Cerebellar nuclear complex (tissue), 1 donor: ENCODE results near the gene VPS13D.

Source experiments
- DNase-seq, 2 experiments: peaks; one replicate each; lab custom pipeline; 2025; lab: John Stamatoyannopoulos, UW

The VPS13D gene

GRCh38 chr1:12433323-12434053, 203.7 kb downstream of the VPS13D start:
- no peak for DNase-seq

- no peak for DNase-seq
Observed at GRCh38 chr1:12434174-12434573, 204.3 kb downstream of the VPS13D start.

- no peak for DNase-seq
Observed at GRCh38 chr1:12434686-12435085, 204.9 kb downstream of the VPS13D start.

GRCh38 chr1:12435639-12436344, 206.0 kb downstream of the VPS13D start:
- DNase-seq, result no peak

DNA sequence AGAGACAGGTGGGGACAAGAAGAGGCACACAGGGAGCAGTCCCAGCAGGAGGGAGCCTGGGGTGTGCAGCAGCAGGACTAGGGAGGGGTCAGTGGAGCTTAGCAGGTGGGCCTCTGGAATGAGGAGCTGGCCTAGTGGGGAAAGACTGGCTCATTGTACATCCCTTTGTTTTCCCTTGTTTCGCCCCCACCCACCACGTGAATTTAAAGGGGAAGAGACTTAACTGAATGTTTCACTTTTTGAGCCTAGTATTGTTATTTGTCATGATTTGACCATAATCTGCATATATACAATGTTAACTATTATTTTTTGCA, 206.5 kb downstream of the VPS13D start:
- no peak for DNase-seq

GRCh38 chr1:12436817-12437599, 207.2 kb downstream of the VPS13D start:
- no peak for DNase-seq

- DNase-seq, result no peak
Observed at GRCh38 chr1:12437629-12438028, 207.8 kb downstream of the VPS13D start.

- DNase-seq, result no peak
Observed at GRCh38 chr1:12438349-12438924, 208.6 kb downstream of the VPS13D start.

DNA sequence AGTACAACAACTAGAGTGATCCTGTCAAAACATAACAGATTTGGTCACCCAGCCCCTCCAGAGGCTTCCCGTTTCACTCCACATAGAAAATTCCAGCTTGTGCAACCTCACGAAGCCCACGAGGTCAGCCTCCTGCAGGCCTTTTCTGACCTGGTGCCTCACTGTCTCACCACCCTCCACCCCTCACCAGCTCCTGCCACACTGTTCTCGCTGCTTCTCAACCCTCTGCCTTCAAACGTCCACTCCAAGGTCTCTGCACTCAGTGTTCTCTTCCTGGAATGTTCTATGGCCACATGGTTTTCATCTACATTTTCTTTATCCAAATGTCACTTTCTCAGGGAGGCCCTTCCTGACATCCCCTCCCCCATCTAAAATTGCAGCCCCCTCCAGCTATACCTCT, 209.2 kb downstream of the VPS13D start:
- DNase-seq, result no peak

DNA sequence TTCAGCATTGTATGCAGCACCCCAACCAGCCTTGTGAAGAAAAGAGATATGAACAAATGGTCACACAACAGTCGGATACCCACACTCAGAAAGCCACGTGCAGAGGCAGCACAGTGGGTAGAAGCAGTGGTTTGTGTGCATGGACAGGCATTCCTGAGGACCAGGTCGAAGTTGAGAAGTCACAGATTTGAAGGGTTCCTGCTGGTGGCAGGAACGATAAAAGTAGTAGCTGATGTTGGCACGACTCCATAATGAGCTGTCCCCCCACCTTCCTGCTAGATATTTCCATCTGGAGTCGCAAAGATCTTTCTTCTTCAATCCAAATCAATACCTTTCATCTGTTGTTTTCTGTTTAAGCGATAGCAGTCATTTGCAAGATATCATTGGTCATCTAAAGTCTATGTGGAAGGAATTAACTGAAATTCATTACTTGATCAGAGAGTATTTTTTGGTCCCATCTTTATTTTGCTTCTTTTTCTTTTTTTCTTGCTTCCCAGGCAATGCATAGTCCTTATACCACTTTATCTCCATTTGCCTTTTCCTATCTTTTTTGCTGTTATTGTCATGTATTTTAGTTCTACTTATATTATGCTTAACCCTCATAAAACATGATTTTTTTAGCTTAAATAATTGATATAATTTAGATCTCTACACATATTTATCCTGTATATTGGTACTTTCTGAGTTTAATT, 211.7 kb downstream of the VPS13D start:
- DNase-seq, result no peak

DNA sequence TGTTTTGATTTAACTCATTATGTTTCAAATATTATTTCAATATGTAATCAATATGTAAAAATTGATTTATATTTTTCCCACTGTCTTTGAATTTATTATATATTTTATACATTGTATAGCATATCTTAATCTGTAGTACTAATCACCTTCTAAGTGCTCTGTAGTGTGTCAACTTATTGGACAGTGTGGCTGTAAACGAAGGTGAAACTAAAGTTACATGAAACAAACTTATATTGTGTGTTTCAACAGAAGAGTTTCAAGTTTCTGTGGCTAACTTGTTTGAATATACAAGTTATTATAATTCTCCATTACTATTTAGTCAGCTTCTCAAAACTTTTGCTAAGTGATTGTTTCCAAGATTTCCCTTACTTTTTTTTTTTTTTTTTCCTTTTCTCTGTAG, 212.4 kb downstream of the VPS13D start:
- DNase-seq, result no peak

GRCh38 chr1:12443151-12443550, 213.3 kb downstream of the VPS13D start:
- DNase-seq, result no peak

DNA sequence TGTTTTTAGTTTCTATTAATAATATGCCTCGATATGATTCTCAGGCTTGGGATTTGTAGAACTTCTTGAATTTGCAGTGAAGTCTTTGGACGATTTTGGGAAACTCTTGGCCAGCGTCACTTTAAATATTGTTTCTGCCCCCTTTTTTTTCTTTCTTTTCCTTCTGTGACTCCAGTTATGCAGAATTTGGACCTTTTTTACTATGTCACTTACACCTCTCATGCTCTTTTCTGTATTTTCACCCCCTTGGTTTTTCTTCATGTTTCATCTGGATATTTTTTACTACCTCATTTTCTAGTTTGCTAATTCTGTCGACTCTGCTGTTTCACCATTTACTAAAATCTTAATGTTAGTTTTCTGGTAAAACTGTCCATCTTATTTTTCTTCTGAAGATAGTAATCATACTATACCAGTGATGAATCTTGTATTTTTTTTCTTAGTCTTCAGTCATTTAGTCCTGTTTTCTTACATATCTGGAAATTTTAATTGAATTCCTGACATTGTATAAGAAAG, 214.6 kb downstream of the VPS13D start:
- DNase-seq, result no peak

DNA sequence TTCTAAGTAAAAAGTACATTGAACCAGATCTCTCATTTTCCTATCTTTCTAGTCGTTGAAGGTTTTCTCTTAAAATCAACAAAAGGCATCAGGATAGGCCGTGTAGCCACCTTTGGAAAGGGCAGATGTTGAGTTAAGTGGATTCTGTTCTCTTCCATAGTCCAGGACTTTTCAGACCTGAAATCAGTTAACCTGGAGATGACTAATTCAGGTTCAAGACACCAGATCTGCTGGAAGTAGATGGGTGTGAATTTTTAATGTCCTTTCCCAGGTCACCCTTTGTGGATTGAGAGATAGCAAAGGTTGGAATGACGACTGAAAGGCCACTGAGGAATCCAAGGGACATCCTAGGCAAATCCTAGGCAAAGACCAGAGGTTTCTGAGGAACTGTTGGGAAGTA, 215.4 kb downstream of the VPS13D start:
- no peak for DNase-seq

- DNase-seq, result no peak
Observed at GRCh38 chr1:12446593-12446992, 216.8 kb downstream of the VPS13D start.

DNA sequence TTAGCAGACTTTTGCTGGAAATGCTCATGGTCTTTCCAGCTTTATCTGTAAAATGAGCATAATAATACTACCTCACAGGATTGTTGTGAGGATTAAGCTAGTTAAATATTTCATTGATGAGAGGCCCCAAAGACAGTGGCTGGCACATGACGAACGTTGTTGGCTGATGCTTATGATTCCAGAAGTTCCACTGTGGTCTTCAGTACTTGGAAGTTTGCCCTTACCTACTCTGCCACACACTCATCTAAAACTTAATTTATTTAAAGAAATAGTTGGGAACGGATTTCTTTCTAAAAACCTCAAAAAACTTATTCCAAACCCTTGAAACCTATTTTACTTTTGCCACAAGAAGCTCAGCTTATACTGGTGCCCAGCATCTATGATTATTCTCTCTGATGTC, 217.5 kb downstream of the VPS13D start:
- DNase-seq, result no peak

DNA sequence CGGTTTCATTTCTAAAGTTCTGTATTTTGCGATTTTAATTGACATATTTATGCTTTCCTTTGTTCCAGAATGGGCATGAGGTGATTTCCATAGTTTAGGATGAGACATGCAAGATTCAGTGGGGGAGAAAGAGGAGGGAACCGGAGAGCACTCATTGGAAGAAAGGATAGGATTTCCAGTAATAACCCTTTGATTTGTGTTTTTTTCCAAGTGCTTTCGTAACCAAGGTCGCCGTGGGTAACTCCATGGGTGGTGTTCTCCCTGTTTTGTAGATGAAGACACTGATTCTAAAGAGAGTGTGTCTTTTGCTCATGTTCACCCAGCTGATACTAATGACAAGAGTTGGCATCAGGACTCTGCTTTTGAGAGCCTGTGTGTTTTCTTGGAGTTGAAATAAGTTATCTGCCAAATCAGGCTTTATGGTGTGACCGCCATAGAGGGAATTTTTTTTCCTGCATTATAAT, 218.1 kb downstream of the VPS13D start:
- no peak for DNase-seq

GRCh38 chr1:12448746-12449177, 218.9 kb downstream of the VPS13D start:
- no peak for DNase-seq

DNA sequence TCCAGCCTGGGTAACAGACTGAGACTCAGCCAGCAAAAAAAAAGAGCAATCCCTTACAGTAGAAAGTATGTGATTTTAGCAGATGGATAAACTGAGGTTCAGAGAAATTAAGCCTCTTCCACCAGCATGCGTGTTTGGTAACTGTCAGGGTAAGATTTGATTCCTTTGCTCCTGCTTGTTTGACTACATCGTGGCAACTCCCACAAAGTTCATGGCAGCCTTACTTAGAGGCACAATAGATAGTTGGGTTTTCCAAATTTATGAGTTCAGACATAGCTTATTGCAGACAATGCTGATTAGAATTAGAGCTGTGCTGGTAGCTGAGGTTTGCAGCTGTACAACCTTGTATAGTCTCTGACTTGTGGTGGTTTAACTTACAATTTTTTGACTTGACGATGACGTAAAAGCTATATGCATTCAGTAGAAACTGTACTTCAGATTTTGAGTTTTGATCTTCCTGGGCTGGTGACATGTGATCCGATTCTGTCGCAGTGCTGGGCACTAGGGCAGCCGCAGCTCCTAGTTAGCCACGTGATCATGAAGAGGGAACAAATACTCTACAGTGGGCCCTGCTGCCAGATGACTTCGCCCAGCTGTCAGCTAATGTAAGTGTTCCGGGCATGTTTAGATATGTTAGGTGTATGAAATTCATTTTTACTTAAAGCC, 220.4 kb downstream of the VPS13D start:
- no peak for DNase-seq

DNA sequence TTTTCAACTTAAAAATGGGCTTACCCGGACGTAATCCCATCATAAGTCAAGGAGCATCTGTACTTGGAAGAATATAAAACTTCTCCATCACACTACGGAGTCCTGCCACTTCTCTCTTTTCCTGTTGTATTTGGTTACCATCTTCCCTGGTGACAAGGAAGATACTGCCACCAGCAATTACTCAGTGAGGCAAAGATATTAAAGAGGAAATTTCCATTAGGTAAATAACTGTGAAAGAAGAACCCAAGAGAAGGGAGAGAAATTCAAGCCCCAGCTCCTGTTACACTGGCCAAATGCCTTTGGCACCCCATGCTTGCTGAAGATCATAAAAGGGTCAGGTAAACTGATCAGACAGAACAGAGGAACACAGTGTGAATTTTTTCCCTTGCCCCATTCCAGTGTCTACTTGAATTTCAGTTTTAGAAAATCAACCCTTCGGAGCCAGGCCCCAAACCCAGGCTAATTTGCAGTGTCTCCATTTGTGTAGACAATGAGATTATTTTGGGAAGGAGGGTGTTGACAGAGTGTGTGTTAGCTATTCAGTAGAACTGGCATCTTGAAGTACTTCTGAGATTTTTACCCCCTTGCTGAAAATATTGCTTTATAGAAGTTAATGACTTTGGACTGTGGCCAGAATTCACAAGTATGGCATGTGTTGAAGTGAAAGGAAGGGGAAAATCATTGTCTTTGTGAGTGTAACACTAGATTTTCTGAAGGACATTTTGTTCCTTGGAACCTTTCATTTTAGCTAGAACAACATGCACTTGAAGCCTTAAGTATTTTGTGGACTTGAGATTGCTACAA, 221.1 kb downstream of the VPS13D start:
- no peak for DNase-seq
